HepG2 (cell line): ENCODE measurements around the gene NDRG2. TPM values are rescaled to one million over a fixed set of nuclear protein-coding genes. Genes with fewer than 3 reads are reported as not detected.

Experiments
- NCOR1 ChIP-seq: fragments of 200-600 bp; sonication (generic); IDR thresholded peaks from 2 replicates; pipeline ENCODE4 v1.7.0; 2017; ENCODE audit warnings: antibody characterized with exemption, low read length, borderline replicate concordance
- NFKB2 ChIP-seq: sonication (generic); formaldehyde crosslinking; IDR thresholded peaks from 2 replicates; pipeline ENCODE4 v1.4.0; 2020; ENCODE audit warnings: missing genetic modification reagents, borderline replicate concordance
- RBFOX2 ChIP-seq: fragments of 200-400 bp; formaldehyde crosslinking; IDR thresholded peaks from 2 replicates; pipeline ENCODE4 v1.6.1; 2017; ENCODE audit warnings: low read depth, mild to moderate bottlenecking, low read length
- SALL2 ChIP-seq: sonication (generic); formaldehyde crosslinking; IDR thresholded peaks from 2 replicates; pipeline ENCODE4 v1.8.1; 2023; ENCODE audit warnings: mild to moderate bottlenecking, missing genetic modification reagents, inconsistent platforms
- SRY ChIP-seq: sonication (generic); formaldehyde crosslinking; IDR thresholded peaks from 2 replicates; pipeline ENCODE4 v1.8.0; 2022; ENCODE audit warnings: mild to moderate bottlenecking, missing genetic modification reagents
- polyA plus RNA-seq, 8 experiments: library from polyadenylated mRNA; depleted of rRNA in 3 of 8; stranded (reverse) in 7 of 8; unstranded in 1 of 8; fragments of >200 nt; fragmentation: Illumina TruSeq in 4 of 8; extraction: Trizol in 4 of 8; gene quantifications; 2 replicates each; pipeline versions ENCODE4 v1.2.1 to v1.2.3, GENCODE V29; 2011 to 2016; ENCODE audit warnings: low read depth in 4 of 8, missing spikeins in 1 of 8, mixed read lengths in 1 of 8; ENCODE audit not compliant: insufficient read depth in 1 of 8
- total RNA-seq, 5 experiments: library from RNA; depleted of rRNA; stranded (reverse); fragments of >200 nt; fragmentation: Illumina TruSeq; extraction: Trizol; gene quantifications; 2 replicates each; pipeline ENCODE4 v1.2.3, GENCODE V29; 2016; ENCODE audit warnings: low read depth in 1 of 5
- TF ChIP-seq, protein P1 (sequence below): sonication (generic); formaldehyde crosslinking; conservative IDR thresholded peaks from 2 replicates; pipeline ENCODE4 v1.4.0; 2020; ENCODE audit warnings: missing genetic modification reagents
- TF ChIP-seq, protein P2 (sequence below): sonication (generic); formaldehyde crosslinking; IDR thresholded peaks from 2 replicates; pipeline ENCODE4 v1.5.0; 2020; ENCODE audit warnings: missing genetic modification reagents
- TF ChIP-seq, protein P3 (sequence below): sonication (generic); formaldehyde crosslinking; IDR thresholded peaks from 2 replicates; pipeline ENCODE4 v1.8.1; 2022; ENCODE audit warnings: mild to moderate bottlenecking, missing genetic modification reagents
- TF ChIP-seq, protein P4 (sequence below): sonication (generic); formaldehyde crosslinking; IDR thresholded peaks from 2 replicates; pipeline ENCODE4 v1.8.0; 2022; ENCODE audit warnings: mild to moderate bottlenecking, missing genetic modification reagents
- TF ChIP-seq, protein P5 (sequence below): IDR thresholded peaks from 2 replicates; pipeline ENCODE4 v1.6.1; 2016; ENCODE audit warnings: mild to moderate bottlenecking, missing biosample characterization, missing genetic modification reagents
- TF ChIP-seq, protein P6 (sequence below): sonication (generic); formaldehyde crosslinking; IDR thresholded peaks from 2 replicates; pipeline ENCODE4 v1.4.0; 2020; ENCODE audit warnings: mild to moderate bottlenecking, missing genetic modification reagents, borderline replicate concordance
- TF ChIP-seq, protein P7 (sequence below): sonication (generic); formaldehyde crosslinking; IDR thresholded peaks from 2 replicates; pipeline ENCODE4 v1.5.1; 2020; ENCODE audit warnings: mild to moderate bottlenecking, missing genetic modification reagents, moderate library complexity

The NDRG2 gene
- total and polyA plus RNA-seq, 2 of the 13 experiments (the other 11 are each of a cell fraction or from before 2014, with no cell fraction given), result 27.2 to 189 TPM

DNA sequence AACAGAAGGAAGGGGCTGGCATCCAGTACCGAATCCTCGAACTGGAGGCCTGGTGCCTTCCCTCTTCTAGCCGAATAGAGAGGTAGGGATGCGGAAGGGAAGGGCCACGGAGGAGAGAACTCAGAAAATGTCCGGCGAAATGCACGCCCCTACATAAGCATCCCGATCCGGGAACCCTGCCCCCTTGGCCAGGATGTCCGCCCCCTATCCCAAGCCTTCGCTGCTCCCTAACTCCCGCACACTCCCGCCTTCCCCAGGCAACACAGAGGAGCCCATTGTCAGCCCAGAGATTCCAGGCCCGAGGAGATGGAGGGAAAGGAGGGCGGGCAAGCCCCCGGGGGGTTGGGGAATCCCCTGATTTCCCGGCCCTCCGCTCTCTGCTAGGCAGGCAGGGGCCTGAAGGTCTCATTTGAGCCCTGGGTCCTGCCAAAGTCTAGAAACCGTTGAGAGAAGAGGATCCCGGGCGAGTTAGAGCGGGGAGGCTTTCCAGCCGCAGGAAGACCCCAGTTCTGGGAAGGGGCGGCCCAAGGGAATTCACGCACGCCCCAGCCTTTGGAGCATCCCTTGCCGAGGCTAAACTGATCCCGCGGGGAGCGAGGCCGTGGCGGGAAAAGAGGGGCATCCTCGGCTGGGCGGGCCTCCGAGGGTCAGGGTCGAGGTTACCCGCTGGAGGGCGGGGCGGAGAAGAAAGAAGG, 44.7 kb upstream of the NDRG2 start (continued):
- TF ChIP-seq, protein P1, sequence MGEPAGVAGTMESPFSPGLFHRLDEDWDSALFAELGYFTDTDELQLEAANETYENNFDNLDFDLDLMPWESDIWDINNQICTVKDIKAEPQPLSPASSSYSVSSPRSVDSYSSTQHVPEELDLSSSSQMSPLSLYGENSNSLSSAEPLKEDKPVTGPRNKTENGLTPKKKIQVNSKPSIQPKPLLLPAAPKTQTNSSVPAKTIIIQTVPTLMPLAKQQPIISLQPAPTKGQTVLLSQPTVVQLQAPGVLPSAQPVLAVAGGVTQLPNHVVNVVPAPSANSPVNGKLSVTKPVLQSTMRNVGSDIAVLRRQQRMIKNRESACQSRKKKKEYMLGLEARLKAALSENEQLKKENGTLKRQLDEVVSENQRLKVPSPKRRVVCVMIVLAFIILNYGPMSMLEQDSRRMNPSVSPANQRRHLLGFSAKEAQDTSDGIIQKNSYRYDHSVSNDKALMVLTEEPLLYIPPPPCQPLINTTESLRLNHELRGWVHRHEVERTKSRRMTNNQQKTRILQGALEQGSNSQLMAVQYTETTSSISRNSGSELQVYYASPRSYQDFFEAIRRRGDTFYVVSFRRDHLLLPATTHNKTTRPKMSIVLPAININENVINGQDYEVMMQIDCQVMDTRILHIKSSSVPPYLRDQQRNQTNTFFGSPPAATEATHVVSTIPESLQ (CRISPR knock-in tag), result 0 out of 2 replicates have a peak, but pooled peaks have one; percentile 15
- peak; percentile 22; the same call in 1 of the 2 replicates for TF ChIP-seq NCOR1
- TF ChIP-seq, protein P2, sequence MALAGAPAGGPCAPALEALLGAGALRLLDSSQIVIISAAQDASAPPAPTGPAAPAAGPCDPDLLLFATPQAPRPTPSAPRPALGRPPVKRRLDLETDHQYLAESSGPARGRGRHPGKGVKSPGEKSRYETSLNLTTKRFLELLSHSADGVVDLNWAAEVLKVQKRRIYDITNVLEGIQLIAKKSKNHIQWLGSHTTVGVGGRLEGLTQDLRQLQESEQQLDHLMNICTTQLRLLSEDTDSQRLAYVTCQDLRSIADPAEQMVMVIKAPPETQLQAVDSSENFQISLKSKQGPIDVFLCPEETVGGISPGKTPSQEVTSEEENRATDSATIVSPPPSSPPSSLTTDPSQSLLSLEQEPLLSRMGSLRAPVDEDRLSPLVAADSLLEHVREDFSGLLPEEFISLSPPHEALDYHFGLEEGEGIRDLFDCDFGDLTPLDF (CRISPR knock-in tag), result peak; percentile 91
- no peak; the same call in 1 of the 2 replicates for TF ChIP-seq SALL2
- TF ChIP-seq SRY (CRISPR knock-in tag), result 0 out of 2 replicates have a peak, but pooled peaks have one; percentile 49
- TF ChIP-seq, protein P3, sequence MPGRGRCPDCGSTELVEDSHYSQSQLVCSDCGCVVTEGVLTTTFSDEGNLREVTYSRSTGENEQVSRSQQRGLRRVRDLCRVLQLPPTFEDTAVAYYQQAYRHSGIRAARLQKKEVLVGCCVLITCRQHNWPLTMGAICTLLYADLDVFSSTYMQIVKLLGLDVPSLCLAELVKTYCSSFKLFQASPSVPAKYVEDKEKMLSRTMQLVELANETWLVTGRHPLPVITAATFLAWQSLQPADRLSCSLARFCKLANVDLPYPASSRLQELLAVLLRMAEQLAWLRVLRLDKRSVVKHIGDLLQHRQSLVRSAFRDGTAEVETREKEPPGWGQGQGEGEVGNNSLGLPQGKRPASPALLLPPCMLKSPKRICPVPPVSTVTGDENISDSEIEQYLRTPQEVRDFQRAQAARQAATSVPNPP (CRISPR knock-in tag), result peak; percentile 7; the same call in 1 of the 2 replicates
- 0 out of 2 replicates have a peak, but pooled peaks have one; percentile 66 for TF ChIP-seq NFKB2
- TF ChIP-seq, protein P4, sequence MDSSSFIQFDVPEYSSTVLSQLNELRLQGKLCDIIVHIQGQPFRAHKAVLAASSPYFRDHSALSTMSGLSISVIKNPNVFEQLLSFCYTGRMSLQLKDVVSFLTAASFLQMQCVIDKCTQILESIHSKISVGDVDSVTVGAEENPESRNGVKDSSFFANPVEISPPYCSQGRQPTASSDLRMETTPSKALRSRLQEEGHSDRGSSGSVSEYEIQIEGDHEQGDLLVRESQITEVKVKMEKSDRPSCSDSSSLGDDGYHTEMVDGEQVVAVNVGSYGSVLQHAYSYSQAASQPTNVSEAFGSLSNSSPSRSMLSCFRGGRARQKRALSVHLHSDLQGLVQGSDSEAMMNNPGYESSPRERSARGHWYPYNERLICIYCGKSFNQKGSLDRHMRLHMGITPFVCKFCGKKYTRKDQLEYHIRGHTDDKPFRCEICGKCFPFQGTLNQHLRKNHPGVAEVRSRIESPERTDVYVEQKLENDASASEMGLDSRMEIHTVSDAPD (CRISPR knock-in tag), result no peak
- TF ChIP-seq, protein P5, sequence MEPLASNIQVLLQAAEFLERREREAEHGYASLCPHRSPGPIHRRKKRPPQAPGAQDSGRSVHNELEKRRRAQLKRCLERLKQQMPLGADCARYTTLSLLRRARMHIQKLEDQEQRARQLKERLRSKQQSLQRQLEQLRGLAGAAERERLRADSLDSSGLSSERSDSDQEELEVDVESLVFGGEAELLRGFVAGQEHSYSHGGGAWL (CRISPR knock-in tag), result no peak
- TF ChIP-seq RBFOX2, result peak; percentile 67
- TF ChIP-seq, protein P6, sequence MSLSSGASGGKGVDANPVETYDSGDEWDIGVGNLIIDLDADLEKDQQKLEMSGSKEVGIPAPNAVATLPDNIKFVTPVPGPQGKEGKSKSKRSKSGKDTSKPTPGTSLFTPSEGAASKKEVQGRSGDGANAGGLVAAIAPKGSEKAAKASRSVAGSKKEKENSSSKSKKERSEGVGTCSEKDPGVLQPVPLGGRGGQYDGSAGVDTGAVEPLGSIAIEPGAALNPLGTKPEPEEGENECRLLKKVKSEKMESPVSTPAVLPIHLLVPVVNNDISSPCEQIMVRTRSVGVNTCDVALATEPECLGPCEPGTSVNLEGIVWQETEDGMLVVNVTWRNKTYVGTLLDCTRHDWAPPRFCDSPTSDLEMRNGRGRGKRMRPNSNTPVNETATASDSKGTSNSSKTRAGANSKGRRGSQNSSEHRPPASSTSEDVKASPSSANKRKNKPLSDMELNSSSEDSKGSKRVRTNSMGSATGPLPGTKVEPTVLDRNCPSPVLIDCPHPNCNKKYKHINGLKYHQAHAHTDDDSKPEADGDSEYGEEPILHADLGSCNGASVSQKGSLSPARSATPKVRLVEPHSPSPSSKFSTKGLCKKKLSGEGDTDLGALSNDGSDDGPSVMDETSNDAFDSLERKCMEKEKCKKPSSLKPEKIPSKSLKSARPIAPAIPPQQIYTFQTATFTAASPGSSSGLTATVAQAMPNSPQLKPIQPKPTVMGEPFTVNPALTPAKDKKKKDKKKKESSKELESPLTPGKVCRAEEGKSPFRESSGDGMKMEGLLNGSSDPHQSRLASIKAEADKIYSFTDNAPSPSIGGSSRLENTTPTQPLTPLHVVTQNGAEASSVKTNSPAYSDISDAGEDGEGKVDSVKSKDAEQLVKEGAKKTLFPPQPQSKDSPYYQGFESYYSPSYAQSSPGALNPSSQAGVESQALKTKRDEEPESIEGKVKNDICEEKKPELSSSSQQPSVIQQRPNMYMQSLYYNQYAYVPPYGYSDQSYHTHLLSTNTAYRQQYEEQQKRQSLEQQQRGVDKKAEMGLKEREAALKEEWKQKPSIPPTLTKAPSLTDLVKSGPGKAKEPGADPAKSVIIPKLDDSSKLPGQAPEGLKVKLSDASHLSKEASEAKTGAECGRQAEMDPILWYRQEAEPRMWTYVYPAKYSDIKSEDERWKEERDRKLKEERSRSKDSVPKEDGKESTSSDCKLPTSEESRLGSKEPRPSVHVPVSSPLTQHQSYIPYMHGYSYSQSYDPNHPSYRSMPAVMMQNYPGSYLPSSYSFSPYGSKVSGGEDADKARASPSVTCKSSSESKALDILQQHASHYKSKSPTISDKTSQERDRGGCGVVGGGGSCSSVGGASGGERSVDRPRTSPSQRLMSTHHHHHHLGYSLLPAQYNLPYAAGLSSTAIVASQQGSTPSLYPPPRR (CRISPR knock-in tag), result peak; percentile 69
- TF ChIP-seq, protein P7, sequence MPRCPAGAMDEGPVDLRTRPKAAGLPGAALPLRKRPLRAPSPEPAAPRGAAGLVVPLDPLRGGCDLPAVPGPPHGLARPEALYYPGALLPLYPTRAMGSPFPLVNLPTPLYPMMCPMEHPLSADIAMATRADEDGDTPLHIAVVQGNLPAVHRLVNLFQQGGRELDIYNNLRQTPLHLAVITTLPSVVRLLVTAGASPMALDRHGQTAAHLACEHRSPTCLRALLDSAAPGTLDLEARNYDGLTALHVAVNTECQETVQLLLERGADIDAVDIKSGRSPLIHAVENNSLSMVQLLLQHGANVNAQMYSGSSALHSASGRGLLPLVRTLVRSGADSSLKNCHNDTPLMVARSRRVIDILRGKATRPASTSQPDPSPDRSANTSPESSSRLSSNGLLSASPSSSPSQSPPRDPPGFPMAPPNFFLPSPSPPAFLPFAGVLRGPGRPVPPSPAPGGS (CRISPR knock-in tag), result peak; percentile 92; the same call in 1 of the 2 replicates
